ENCODE data around the gene MYO3B.

Gene MYO3B

GRCh38 chr2:170216428-170216827, 38.5 kb downstream of the MYO3B start:
- H3K4me2 ChIP-seq (ENCODE audit: low read length) = no peak overlapping the region
- no peaks in the 10 kb centered on the region for H3K36me3 ChIP-seq (ENCODE audit: control insufficient read depth, low read length)
- no peak overlapping the region for H3K27ac ChIP-seq (ENCODE audit: low read depth, low read length)
- no peaks in the 10 kb centered on the region for H3K27me3 ChIP-seq (ENCODE audit: control insufficient read depth, low read length)
- H4K20me1 ChIP-seq (ENCODE audit: control insufficient read depth, insufficient read depth, low read depth, low read length) = no peaks in the 10 kb centered on the region
- H3K9me3 ChIP-seq (ENCODE audit: control insufficient read depth, insufficient read depth, low read length) = no peaks in the 10 kb centered on the region
- no peaks in the 10 kb centered on the region for H3F3A ChIP-seq (ENCODE audit: control insufficient read depth, insufficient read depth)
- H3K4me3 ChIP-seq (ENCODE audit: low read length) = no peak overlapping the region
- H3K4me1 ChIP-seq (ENCODE audit: control insufficient read depth, low read length) = peaks cover 3% of the 10 kb centered on the region; the same call in 1 of the 2 replicates
- H3K9me2 ChIP-seq (replicated peaks; ENCODE audit: control insufficient read depth, low read length) = no peaks in the 10 kb centered on the region
- TF ChIP-seq EZH2phosphoT487 (IDR thresholded peaks at IDR 0.05; ENCODE audit: borderline replicate concordance, low read length) (no peak), CTCF (IDR thresholded peaks at IDR 0.05; ENCODE audit: low read depth, low read length, poor library complexity, severe bottlenecking) (no peak)
- no peaks in the 10 kb centered on the region for H3K79me2 ChIP-seq (ENCODE audit: control insufficient read depth, low read length)

- Histone ChIP-seq H3K9me2 (replicated peaks; ENCODE audit: control insufficient read depth, low read length) (no peaks in the 10 kb centered on the region), H3K79me2 (ENCODE audit: control insufficient read depth, low read length) (no peaks in the 10 kb centered on the region), H3K9me3 (ENCODE audit: control insufficient read depth, insufficient read depth, low read length) (no peaks in the 10 kb centered on the region), H3K27ac (ENCODE audit: low read depth, low read length) (no peak overlapping the region), H4K20me1 (ENCODE audit: control insufficient read depth, insufficient read depth, low read depth, low read length) (no peaks in the 10 kb centered on the region), H3K4me2 (ENCODE audit: low read length) (no peak overlapping the region), H3K27me3 (ENCODE audit: control insufficient read depth, low read length) (no peaks in the 10 kb centered on the region), H3K4me3 (ENCODE audit: low read length) (no peak overlapping the region), H3F3A (ENCODE audit: control insufficient read depth, insufficient read depth) (no peaks in the 10 kb centered on the region), H3K4me1 (ENCODE audit: control insufficient read depth, low read length) (peaks cover 3% of the 10 kb centered on the region; the same call in 1 of the 2 replicates), H3K36me3 (ENCODE audit: control insufficient read depth, low read length) (no peaks in the 10 kb centered on the region)
- TF ChIP-seq CTCF (IDR thresholded peaks at IDR 0.05; ENCODE audit: low read depth, low read length, poor library complexity, severe bottlenecking) (no peak), EZH2phosphoT487 (IDR thresholded peaks at IDR 0.05; ENCODE audit: borderline replicate concordance, low read length) (no peak)
Observed at GRCh38 chr2:170216981-170217380, 39.0 kb downstream of the MYO3B start.

- H3K4me3 ChIP-seq (ENCODE audit: low read length) = no peak overlapping the region
- H3K9me2 ChIP-seq (replicated peaks; ENCODE audit: control insufficient read depth, low read length) = no peaks in the 10 kb centered on the region
- H4K20me1 ChIP-seq (ENCODE audit: control insufficient read depth, insufficient read depth, low read depth, low read length) = no peaks in the 10 kb centered on the region
- H3K4me2 ChIP-seq (ENCODE audit: low read length) = no peak overlapping the region
- H3K27me3 ChIP-seq (ENCODE audit: control insufficient read depth, low read length) = no peaks in the 10 kb centered on the region
- H3F3A ChIP-seq (ENCODE audit: control insufficient read depth, insufficient read depth) = no peaks in the 10 kb centered on the region
- no peak overlapping the region for H3K27ac ChIP-seq (ENCODE audit: low read depth, low read length)
- H3K36me3 ChIP-seq (ENCODE audit: control insufficient read depth, low read length) = no peaks in the 10 kb centered on the region
- H3K79me2 ChIP-seq (ENCODE audit: control insufficient read depth, low read length) = no peaks in the 10 kb centered on the region
- TF ChIP-seq CTCF (IDR thresholded peaks at IDR 0.05; ENCODE audit: low read depth, low read length, poor library complexity, severe bottlenecking) = no peak
- TF ChIP-seq EZH2phosphoT487 (IDR thresholded peaks at IDR 0.05; ENCODE audit: borderline replicate concordance, low read length) = no peak
- no peaks in the 10 kb centered on the region for H3K9me3 ChIP-seq (ENCODE audit: control insufficient read depth, insufficient read depth, low read length)
- H3K4me1 ChIP-seq (ENCODE audit: control insufficient read depth, low read length) = peaks cover 3% of the 10 kb centered on the region; the same call in 1 of the 2 replicates
Observed at GRCh38 chr2:170217778-170218251, 39.9 kb downstream of the MYO3B start.

Measured in DOHH2 (cell line).